GM18502 (cell line): ENCODE measurements around the gene MEF2B.
A peak's percentile ranks its signal among the peaks of the same experiment; 100 is the strongest.

ENCODE experiments used
- ATAC-seq: cut with Tn5 transposase; IDR thresholded peaks from one replicate; pipeline ENCODE4 v1.9.1; 2021; ENCODE audit warnings: mild to moderate bottlenecking; ENCODE audit not compliant: unreplicated experiment, poor library complexity

MEF2B gene

GRCh38 chr19:19170053-19170872 lies at the start of gene MEF2B:
Gene MEF2B (minus strand): TSS chr19:19170263. CDS start chr19:19150735, 19,528 bp downstream.
- peak; percentile 92 for ATAC-seq

GRCh38 chr19:19218911-19219310 lies 48.8 kb upstream of the MEF2B start:
- ATAC-seq = no peak

GRCh38 chr19:19217099-19217498 lies 47.0 kb upstream of the MEF2B start:
- no peak for ATAC-seq

GRCh38 chr19:19215792-19216191 lies 45.7 kb upstream of the MEF2B start:
- no peak for ATAC-seq

- no peak for ATAC-seq
Observed at GRCh38 chr19:19214892-19215291, 44.8 kb upstream of the MEF2B start.

- ATAC-seq = no peak
Observed at GRCh38 chr19:19214159-19214490, 44.1 kb upstream of the MEF2B start.

GRCh38 chr19:19213426-19214158 lies 43.5 kb upstream of the MEF2B start:
- no peak for ATAC-seq

- ATAC-seq = no peak
Observed at GRCh38 chr19:19212916-19213315, 42.9 kb upstream of the MEF2B start.

GRCh38 chr19:19211499-19212420 lies 41.7 kb upstream of the MEF2B start, which contains the start of gene NCAN:
Gene NCAN (plus strand): TSS chr19:19211958. CDS start chr19:19216954, 4,996 bp downstream.
- ATAC-seq = no peak

GRCh38 chr19:19209372-19209771 lies 39.3 kb upstream of the MEF2B start:
- no peak for ATAC-seq

GRCh38 chr19:19207637-19208572 lies 37.8 kb upstream of the MEF2B start:
- no peak for ATAC-seq

GRCh38 chr19:19206938-19207337 lies 36.9 kb upstream of the MEF2B start:
- no peak for ATAC-seq

GRCh38 chr19:19205416-19206410 lies 35.6 kb upstream of the MEF2B start:
- no peak for ATAC-seq

GRCh38 chr19:19204181-19204580 lies 34.1 kb upstream of the MEF2B start:
- no peak for ATAC-seq

GRCh38 chr19:19203012-19203856 lies 33.2 kb upstream of the MEF2B start, which contains the start of gene NR2C2AP:
Gene NR2C2AP (minus strand): TSS chr19:19203414. CDS start chr19:19203060, 354 bp downstream.
- peak; percentile 71 for ATAC-seq

GRCh38 chr19:19202707-19203011 lies 32.6 kb upstream of the MEF2B start:
- peak; percentile 11 for ATAC-seq
